Measurements from ENCODE around the gene TUFM.

GRCh38 chr16:28842696-28843095 is 3.5 kb downstream of the TUFM start:
- TF ChIP-seq CTCF (IDR thresholded peaks at IDR 0.05) (no peak), POLR2A (IDR thresholded peaks at IDR 0.05) (no peak)
